GM19025 (cell line): Measurements from ENCODE around the gene SNRK.
"Not testable (repeated sequence)": the region's sequence is repeated elsewhere in the genome, so short reads cannot be mapped to it uniquely, and the experiment has no call there.

Experiments
- ATAC-seq: cut with Tn5 transposase; IDR thresholded peaks from one replicate; pipeline ENCODE4 v1.9.1; 2021; ENCODE audit warnings: mild to moderate bottlenecking, low read depth, moderate library complexity; ENCODE audit not compliant: unreplicated experiment

SNRK gene

DNA sequence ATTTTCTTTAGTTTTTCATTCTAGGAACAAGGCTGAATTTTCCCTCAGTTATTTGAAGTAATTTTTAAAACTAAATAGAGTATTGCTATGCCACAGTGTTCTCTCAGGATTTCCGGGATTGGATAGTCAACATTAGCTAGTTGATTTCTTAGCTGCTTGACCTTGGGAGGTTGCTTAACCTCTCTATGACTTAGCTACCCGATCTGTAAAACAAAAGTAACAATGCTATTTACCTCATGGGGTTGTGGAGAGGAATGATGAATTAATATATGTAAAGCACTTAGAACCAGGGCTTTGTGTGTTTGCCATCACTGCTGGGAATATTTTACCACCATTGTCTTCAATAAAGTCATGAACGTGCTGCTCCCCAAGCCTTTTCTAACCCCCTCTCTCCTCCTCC, 57.5 kb downstream of the SNRK start:
- ATAC-seq: no peak

DNA sequence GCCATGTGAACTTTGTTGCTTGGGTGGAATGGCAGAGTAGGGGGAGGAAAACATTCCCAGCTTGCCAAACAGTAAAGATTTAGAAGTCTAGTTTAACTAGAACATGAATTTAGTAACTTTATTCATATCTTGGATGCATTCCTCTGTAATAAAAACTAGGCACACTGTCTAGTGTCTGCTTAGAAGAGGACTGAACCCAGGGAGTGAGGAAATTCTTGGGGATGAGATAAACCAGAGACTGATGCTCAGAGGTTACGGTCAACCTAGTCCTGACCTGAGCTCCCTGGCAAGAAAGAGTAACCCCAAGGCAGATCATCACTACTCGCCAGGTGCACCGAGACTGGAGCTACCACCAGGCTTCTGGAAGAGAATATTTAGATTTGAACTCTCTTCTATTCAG, 58.2 kb downstream of the SNRK start:
- no peak for ATAC-seq

DNA sequence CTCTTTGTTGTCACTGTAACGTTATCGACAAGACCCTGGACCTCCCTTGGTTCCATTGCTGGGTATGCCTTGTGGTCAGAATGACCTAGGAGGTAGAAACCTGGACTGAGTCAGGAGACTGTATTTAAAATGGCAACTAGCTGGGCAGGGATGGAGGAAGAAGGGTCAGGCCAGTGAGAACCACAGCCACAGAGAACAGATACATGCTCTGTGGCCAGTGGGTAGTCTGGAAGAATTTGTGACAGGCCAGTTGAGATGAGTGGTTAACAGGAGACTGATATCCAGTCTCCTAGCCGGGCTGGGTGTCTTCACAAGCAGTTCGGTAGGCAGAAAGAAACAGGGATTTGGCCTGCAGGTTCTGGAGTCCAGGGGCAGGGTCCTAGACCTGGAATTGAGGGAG, 58.9 kb downstream of the SNRK start:
- no peak for ATAC-seq

DNA sequence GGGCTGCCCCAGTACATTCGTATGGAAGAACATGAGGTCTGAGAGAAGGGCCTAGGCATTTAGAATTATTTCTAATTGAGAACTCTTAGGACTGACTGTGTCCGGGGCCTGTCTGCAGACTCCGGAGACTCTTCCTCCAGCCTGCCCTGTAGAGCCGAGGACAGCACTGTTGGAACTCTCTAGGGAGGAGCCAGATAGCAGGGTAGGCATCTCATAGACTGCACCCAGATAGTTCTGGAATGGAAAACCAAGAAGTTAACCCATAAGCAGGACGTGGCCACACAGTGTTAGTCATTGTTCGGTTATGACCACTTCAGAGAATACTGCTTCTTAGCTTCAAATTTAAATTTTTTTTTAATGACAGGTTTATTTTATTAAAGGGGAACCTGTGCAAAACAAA, 59.5 kb downstream of the SNRK start:
- ATAC-seq: no peak

DNA sequence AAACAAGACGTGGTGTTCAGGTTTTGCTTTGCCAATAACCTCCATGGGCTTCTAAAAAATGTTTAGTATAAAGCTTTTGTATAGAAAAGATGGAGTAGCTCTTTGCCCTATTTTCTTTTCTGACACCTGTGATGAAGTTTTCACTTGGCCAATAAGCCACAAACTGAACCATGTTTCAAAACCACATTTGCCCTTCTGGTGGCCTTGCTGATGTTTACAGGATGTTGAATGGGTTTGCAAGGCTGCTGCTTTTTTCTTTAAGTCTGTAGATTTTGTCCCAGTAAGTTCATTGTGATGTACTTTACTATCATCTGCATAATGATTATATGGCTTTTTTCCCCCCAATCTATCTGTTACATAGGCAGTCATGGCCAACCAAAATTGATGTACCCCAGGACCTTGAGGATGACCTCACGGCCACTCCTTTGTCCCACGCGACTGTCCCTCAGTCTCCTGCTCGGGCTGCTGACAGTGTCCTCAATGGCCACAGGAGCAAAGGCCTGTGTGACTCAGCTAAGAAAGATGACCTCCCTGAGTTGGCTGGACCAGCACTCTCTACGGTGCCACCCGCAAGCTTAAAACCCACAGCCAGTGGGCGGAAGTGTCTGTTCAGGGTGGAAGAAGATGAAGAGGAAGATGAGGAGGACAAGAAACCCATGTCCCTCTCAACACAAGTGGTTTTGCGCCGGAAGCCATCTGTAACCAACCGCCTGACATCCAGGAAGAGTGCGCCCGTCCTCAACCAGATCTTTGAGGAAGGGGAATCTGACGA, 60.8 kb downstream of the SNRK start:
- ATAC-seq: no peak

DNA sequence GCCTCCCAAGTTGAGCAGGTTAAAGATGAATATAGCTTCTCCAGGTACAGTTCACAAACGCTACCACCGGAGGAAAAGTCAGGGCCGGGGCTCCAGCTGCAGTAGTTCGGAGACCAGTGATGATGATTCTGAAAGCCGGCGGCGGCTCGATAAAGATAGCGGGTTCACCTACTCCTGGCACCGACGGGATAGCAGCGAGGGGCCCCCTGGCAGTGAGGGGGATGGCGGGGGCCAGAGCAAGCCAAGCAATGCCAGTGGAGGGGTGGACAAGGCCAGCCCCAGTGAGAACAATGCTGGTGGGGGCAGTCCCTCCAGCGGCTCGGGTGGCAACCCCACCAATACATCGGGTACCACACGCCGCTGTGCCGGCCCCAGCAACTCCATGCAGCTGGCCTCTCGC, 61.4 kb downstream of the SNRK start:
- ATAC-seq: no peak

DNA sequence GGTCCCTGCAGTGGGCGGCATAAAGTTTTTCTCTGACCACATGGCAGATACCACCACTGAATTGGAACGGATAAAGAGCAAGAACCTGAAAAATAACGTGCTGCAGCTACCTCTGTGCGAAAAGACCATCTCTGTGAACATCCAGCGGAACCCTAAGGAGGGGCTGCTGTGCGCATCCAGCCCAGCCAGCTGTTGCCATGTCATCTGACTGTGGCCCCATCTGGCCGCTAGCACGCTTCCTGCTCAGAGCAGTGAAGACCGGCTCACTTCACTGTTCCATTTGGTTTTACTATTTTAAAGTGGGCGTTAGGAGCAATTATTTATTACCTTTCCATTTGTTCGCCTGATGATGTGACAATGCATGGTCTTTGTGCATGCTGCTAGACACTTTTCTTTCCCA, 62.0 kb downstream of the SNRK start:
- no peak for ATAC-seq

DNA sequence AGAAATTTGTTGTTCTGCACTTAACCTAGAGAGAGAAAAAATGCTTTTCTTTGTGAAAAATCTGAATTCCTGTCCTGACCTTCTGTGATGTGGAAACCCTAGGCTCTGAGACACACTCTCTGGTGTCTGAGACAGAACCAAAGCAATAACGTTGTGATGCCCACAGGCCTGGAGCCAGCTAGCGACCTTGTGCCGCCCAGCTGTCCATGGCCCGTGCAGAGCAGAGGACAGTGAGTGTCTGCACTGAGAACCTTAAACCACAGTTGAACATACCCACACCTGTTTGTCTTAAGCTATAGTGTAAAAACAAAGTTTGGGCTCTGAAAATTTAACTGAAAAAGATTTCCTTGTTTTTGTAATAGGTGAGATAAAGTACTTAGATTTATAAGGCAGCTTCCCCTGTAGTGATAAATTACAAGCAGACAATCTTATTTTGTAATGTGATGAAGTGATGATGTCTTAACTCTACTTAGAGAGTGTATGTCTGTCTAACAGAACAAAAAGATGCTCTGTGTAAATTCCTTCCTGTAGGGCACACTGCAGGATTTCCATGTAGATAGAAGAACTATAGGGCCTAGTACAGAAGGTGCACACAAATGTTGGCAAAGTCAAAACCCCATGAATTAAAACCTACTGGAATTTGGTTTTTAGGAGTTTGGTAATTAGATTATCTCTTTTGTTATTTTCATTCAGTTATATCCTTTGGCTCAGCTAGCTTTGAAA, 62.7 kb downstream of the SNRK start:
- ATAC-seq: no peak

DNA sequence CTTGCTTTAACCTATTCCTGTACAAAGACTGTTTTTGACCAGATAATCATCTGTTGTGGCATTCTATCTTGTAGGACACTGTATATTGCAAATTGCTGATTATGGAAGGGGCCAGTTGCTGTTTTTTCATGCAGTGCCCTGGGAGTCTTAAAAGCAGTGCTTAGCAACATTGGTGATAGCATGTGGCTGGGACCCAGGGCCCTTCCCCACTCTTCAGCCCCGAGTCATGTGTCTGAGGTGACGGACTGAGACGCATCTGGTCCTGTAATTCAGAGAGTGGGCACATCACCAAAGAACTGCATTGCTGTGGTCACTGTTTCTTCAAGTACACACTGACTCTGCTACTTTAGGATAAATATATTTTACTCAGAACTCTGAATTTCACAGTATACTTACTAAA, 63.4 kb downstream of the SNRK start:
- no peak for ATAC-seq

DNA sequence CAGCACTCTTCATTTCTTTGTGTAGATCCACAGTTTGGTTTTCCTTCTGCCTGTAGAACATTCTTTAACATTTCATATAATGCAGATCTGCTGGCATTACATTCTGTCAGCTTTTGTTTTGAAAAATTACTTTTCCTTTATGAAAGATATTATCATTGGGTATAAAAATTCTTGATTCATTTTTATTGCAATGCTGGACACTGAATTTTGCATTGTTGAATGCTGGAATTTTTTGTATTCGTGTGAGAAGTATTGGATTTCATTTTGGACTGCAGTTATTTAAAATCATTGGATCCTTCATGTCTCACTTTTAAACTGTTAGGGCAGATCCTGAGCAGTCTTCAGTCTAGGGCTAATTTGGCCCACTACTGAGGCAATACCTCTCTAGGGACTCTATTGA, 67.1 kb downstream of the SNRK start:
- no peak for ATAC-seq

DNA sequence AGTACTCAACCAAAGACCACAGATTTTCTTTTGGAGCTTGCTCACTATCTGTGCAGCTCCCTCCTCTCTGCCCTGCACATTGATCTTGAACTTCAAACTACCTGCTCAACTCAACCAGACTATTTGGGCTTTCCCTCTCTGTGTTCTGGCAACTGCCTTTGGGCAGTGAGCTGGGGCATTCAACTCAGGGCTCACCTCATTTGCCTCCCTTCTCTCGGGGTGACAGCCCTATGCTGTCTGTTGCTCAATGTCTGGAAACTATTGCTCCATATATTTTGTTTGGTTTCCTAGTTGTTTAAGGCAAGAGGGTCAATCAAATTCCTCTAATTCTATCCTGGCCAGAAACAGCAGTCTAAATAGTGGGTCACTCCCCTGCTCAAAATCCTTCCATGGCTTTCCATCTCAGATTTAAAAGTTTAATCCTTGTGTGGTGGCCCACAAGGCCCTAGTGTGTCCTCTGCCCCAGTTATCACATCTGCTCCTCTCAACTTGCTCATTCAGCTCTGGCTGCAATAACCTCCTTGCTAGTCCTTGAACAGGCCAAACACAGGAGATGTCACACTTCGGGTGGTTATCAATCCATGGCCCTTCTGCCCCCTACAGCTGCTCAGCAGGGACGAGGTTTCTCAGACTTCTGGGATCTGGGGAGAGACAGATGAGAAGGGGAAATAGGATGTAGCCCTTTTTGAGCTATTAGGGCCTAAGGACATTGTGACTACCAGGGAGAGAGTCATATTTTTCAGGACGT, 67.8 kb downstream of the SNRK start:
- ATAC-seq: no peak

DNA sequence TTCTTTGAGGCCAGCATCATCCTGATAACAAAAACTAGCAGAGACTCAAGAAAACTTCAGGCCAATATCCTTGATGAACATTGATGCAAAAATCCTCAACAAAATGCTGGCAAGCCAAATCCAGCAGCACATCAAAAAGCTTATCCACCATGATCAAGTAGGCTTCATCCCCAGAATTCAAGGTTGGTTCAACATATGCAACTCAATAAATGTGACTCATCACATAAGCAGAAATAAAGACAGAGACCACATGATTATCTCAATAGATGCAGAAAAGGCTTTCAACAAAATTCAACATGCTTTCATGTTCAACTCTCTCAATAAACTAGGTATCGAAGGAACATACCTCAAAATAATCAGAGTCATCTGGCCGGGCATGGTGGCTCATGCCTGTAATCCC, 69.7 kb downstream of the SNRK start:
- ATAC-seq: not testable (repeated sequence)

DNA sequence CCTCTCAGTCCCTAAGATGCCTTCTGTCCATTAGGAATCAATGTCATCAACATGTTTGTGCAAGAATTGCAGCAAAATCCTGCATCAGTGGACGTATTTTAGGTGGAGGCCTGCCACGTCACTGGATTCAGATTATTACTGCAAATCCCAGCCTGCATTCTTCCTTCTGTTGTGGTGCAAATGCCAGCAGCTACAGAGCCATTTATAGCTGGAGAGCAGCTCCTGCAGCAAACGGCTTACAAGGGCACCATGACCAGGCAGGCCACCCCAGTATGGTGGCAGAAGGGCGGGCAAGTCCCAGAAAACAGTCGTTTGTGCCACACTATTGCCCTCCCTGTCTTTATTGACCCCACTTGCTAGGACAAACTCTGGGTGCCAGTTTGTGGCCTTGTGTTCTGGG, 74.7 kb downstream of the SNRK start:
- ATAC-seq: no peak

DNA sequence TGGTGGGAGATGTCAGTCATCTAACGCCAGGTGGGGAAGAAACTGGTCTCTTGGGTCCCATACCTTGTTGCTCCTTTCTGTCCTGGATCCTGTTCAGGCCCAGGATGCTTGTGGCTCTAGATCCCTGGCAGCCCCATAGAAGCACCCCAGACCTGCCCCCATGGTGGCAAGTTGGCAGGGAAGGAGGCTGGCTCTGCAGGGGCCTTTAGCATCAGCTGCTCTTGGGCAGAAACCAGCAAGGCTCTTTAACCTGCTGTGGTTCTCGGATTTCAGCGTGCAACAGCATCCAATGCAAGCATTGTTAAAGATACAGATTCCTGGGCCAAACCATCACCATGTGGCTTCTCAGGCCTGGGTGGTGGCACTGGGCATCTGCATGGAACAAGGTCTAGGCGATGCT, 75.8 kb downstream of the SNRK start:
- ATAC-seq: no peak

DNA sequence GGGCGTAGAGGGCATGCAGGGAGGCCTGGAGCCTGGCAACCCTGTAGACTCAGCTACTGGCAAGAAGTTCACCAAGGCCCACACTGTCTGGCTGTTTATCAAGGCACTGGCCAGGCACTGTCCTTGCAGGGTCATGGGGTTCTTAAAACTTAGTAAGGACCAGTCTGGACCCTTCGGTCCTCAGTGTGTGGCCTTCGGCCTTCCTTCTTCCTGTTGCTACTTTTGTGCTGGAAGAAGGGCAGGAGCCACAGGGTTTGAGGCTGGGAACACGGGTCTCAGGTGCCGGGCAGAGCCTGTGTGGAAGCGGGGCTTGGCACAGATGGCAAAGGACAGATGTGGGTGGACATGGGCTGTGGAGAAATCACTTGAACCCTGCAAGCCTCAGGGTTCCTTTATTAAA, 76.6 kb downstream of the SNRK start:
- no peak for ATAC-seq

DNA sequence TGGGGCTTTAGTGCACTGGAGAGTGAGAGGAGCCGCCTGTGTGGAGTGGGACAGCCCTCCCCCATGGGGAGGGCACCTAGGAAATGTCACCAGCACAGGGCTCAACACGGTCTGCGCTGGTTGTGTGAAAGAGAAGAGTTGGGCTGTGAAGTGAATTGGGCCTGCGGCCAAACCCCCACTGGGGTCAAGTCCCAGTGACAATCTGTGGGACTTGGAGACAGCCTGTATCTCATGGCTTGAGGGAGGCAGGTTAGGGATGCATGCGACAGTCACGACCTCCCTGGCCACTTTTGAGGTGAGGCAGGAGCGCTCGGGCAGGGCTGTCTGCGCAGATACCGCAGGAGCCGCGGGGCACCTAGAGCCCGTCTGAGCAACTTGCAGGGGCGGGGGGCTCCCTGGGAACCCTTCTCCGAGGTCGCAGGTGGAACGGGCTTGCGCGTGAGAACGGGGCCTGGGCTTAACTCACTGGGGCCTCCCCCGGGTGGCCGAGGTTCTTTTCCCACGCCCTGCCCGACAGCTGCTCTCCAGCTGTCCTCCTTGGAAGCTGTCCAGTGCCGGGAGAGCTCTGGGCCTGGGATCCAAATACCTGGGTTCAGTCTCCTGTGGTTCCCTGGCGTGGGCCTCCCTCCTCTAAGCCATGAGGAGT, 77.4 kb downstream of the SNRK start:
- no peak for ATAC-seq

DNA sequence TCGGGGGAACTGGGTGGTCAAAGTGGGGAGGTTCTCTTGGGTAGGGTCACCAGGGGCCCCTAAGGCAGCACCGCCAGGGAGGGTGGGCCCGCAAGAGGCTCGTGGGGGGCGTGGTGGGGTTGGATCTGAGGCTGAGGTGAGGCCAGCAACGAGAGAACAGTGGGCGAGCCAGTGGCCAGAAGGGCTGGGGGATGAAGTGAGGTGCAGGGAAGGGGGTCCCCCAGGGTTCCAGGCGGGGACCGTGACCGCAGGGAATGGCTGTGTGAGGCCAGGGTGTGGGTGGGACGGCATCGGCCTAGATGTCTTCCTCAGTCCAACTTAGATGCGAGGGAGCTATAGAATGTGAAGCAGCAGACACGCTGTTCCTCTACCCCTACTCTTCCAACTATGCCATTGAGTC, 78.2 kb downstream of the SNRK start:
- no peak for ATAC-seq

DNA sequence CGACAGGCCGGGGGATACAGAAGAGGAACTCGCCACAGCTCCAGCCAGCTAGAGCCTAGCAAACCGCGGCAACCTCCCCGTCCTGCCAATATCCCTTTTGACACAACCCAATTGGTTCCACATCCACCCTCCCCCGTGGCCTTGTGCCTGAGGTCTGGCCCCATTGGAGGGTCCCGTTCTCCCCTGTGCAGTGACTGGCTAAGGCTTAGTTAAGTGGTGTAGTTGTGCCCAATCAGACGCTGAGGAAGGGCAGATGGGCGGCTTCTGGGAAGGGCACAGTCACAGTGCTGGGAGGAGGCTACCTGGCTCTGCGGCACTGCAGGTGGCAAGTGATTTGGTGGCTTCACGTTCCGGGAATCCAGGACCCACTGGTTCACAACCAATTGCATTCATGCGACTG, 78.6 kb downstream of the SNRK start:
- ATAC-seq: no peak

DNA sequence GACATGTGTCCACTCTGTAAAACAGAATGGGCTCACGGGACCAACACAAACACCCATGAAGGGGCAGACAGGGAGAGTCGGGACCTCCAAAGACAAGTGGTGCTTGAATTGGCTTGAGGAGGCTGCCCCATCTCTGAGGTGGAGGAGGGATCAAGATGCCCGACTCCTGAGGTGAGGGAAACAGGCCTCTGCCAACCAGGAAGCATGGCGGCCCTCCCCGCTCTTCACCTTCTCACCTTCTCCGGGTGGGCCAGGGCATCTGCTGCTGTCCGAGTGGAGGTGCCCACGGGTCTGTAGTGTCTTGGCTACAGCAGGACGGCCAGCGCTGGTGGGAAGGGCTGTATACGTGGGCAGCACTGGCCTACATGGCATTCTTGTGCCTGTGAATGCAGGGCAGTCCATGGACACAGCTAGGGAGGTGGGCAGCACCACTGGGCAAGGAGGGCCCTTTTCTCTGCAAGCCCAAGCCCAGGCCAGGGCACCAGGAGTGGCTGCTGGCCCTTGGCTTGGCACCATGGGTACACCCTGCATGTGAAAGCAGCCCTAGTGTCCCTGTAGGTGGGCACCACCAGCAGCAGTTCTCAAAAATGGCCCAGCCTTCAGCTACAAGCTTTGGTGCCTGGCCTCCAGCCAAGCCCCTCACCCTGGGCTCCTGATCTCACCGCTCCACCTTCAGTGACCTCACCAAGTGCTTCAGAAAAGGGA, 79.4 kb downstream of the SNRK start:
- ATAC-seq: no peak

DNA sequence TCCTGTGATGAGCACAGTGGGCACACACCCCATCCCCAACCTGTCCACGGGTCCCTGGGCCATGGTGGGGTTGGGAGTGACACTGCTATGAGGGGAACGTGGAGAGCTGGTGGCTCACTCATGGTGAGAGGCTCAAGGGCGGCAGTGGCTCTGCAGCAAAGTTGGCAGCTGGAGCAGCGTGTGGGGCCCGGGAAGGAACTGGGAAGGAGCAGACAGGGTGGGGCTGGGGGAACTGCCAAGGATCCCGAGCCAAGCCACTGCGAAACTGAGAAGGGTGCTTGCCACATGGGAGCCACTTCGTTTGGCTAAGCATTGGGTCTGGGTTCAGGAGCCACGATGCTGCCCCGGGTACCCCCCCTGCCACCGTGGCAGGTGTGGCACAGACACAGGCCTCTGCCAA, 80.1 kb downstream of the SNRK start:
- no peak for ATAC-seq

DNA sequence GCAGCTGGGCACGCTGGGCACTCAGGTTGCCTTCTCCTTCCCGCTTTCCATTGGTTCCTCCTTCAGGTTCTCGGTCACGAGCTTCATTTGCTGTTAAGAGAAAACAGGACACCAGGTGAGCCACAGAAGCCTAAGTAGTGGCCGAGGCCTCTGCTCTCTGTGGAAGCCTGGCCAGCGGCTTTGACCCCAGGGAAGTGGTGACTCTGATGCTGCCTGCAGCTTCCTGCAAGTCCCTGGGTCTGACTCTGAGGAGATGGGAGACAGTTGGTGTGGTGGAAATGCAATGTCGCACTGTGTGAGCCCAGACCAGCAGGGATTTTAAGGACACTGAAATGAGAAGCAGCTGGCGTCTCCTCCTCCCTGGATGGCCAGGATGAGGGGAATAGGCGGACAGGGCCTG, 80.5 kb downstream of the SNRK start:
- ATAC-seq: no peak
